CD4-positive, CD25-positive, alpha-beta regulatory T cell (primary cell): Measurements from ENCODE around the gene NXPH4. TPM values are rescaled to one million over a fixed set of nuclear protein-coding genes. Genes with fewer than 3 reads are reported as not detected.
A peak's percentile ranks its signal among the peaks of the same experiment; 100 is the strongest.

ENCODE experiments used
- ATAC-seq, 2 donors: fragments of 150-1000 bp; cut with Tn5 transposase; one replicate each; pipeline ENCODE4 v1.10.0; 2021; ENCODE audit warnings: low read depth in 2 of 2, moderate number of reproducible peaks in 2 of 2, moderate library complexity in 1 of 2
- DNase-seq, 3 donors: peaks; one replicate each; pipeline versions ENCODE4 v3.0.0 to v3.0.0-alpha.2; 2012 to 2022; ENCODE audit warnings: mixed read lengths in 1 of 3
- H3K27ac ChIP-seq: one replicate; pipeline ENCODE4 v1.7.0; 2013; ENCODE audit warnings: mild to moderate bottlenecking, low read length; ENCODE audit not compliant: insufficient read depth, poor library complexity, severe bottlenecking
- H3K27me3 ChIP-seq: one replicate; pipeline ENCODE4 v1.7.0; 2013; ENCODE audit warnings: low read length; ENCODE audit not compliant: control insufficient read depth, insufficient read depth
- H3K36me3 ChIP-seq: one replicate; pipeline ENCODE4 v1.7.0; 2013; ENCODE audit warnings: mild to moderate bottlenecking, low read length, moderate library complexity; ENCODE audit not compliant: control insufficient read depth, insufficient read depth
- H3K4me1 ChIP-seq: 2 replicates; pipeline ENCODE4 v1.7.0; 2013; ENCODE audit warnings: mild to moderate bottlenecking, low read length; ENCODE audit not compliant: insufficient read depth, control insufficient read depth, poor library complexity, severe bottlenecking
- H3K4me3 ChIP-seq: one replicate; pipeline ENCODE4 v1.7.0; 2013; ENCODE audit warnings: low read depth, mild to moderate bottlenecking, low read length, moderate library complexity
- H3K9me3 ChIP-seq, 2 experiments: 1 replicate in 1 of 2; 2 replicates in 1 of 2; pipeline ENCODE4 v1.7.0; 2013; ENCODE audit warnings: low read length in 2 of 2, mild to moderate bottlenecking in 1 of 2, moderate library complexity in 1 of 2; ENCODE audit not compliant: control insufficient read depth in 2 of 2
- H3K27ac Mint-ChIP-seq, 3 donors: one replicate each; pipeline ENCODE4 v1.8.0; 2020 to 2022; ENCODE audit warnings: mild to moderate bottlenecking in 3 of 3, mixed read lengths in 3 of 3, moderate library complexity in 2 of 3
- H3K27me3 Mint-ChIP-seq: one replicate; pipeline ENCODE4 v1.8.0; 2022; ENCODE audit warnings: mild to moderate bottlenecking, mixed read lengths
- H3K36me3 Mint-ChIP-seq: one replicate; pipeline ENCODE4 v1.8.0; 2020; ENCODE audit warnings: mixed read lengths
- H3K4me1 Mint-ChIP-seq, 4 donors: one replicate each; pipeline ENCODE4 v1.8.0; 2020 to 2022; ENCODE audit warnings: mixed read lengths in 4 of 4, mild to moderate bottlenecking in 1 of 4
- H3K4me3 Mint-ChIP-seq, 4 donors: one replicate each; pipeline ENCODE4 v1.8.0; 2020 to 2022; ENCODE audit warnings: mild to moderate bottlenecking in 4 of 4, mixed read lengths in 4 of 4, moderate library complexity in 3 of 4
- H3K9me3 Mint-ChIP-seq, 7 donors: one replicate each; pipeline ENCODE4 v1.8.0; 2020 to 2022; ENCODE audit warnings: mixed read lengths in 7 of 7, mild to moderate bottlenecking in 3 of 7, moderate library complexity in 2 of 7
- polyA plus RNA-seq, 4 donors: library from polyadenylated mRNA; unstranded; fragments of 300-500 nt; fragmentation: Illumina TruSeq; gene quantifications; one replicate each; pipeline ENCODE4 v1.2.3, GENCODE V29; 2021
- total RNA-seq: library from RNA; stranded (reverse); gene quantifications from one replicate; pipeline ENCODE4 v1.2.3, GENCODE V29; 2022

The NXPH4 gene
- total RNA-seq: 0.49 TPM
- polyA plus RNA-seq: under 1 TPM in 3 of 4 donors, not detected in 1; 0.09 to 0.46 (median 0.11) TPM

GRCh38 chr12:57216014-57216911 is at the start of gene NXPH4:
TSS of gene NXPH4 (plus strand) at chr12:57216794. CDS start at chr12:57216970, 176 bp downstream.
- H3K4me1 Mint-ChIP-seq: peaks cover 4 to 61% (median 39%) of the 10 kb centered on the region in 4 donors
- Histone ChIP-seq H3K36me3 (no peaks in the 10 kb centered on the region), H3K27me3 (peaks cover 44% of the 10 kb centered on the region), H3K27ac (no peak within 1 kb of the TSS), H3K9me3 (no peaks in the 10 kb centered on the region), H3K4me3 (peak within 1 kb of the TSS; percentile 0), H3K4me1 (peaks cover 46% of the 10 kb centered on the region)
- DNase-seq: peak; percentile 34 to 66 (median 35)
- peak within 1 kb of the TSS; percentile 83 to 90 (median 85) for H3K4me3 Mint-ChIP-seq
- H3K27ac Mint-ChIP-seq: peak within 1 kb of the TSS in 1 of 3 donors; percentile 77
- H3K27me3 Mint-ChIP-seq: peaks cover 71% of the 10 kb centered on the region
- H3K9me3 Mint-ChIP-seq: peaks cover 0 to 3% (median 0%) of the 10 kb centered on the region in 7 donors
- peaks cover 3% of the 10 kb centered on the region for H3K36me3 Mint-ChIP-seq
- ATAC-seq: peak; percentile 17 to 39

GRCh38 chr12:57166971-57167371 is 49.6 kb upstream of the NXPH4 start:
- H3K4me1 ChIP-seq: no peaks in the 10 kb centered on the region
- Mint-ChIP-seq H3K27ac (no peak overlapping the region), H3K4me1 (no peaks in the 10 kb centered on the region), H3K36me3 (no peaks in the 10 kb centered on the region), H3K27me3 (no peaks in the 10 kb centered on the region), H3K4me3 (no peak overlapping the region), H3K9me3 (peaks cover 0 to 2% (median 0%) of the 10 kb centered on the region in 7 donors)
- H3K27ac ChIP-seq: no peak overlapping the region
- ATAC-seq: no peak
- H3K4me3 ChIP-seq: no peak overlapping the region
- no peaks in the 10 kb centered on the region for H3K27me3 ChIP-seq
- no peaks in the 10 kb centered on the region for H3K9me3 ChIP-seq
- H3K36me3 ChIP-seq: no peaks in the 10 kb centered on the region
- DNase-seq: no peak

- H3K9me3 Mint-ChIP-seq: peaks cover 0 to 2% (median 0%) of the 10 kb centered on the region in 7 donors
- Histone ChIP-seq H3K4me3 (no peak overlapping the region), H3K36me3 (no peaks in the 10 kb centered on the region), H3K27ac (no peak overlapping the region), H3K4me1 (no peaks in the 10 kb centered on the region), H3K27me3 (no peaks in the 10 kb centered on the region), H3K9me3 (no peaks in the 10 kb centered on the region)
- ATAC-seq (no peak), DNase-seq (no peak)
- H3K27ac Mint-ChIP-seq: no peak overlapping the region
- H3K4me1 Mint-ChIP-seq: no peaks in the 10 kb centered on the region
- no peak overlapping the region for H3K4me3 Mint-ChIP-seq
- H3K36me3 Mint-ChIP-seq: no peaks in the 10 kb centered on the region
- H3K27me3 Mint-ChIP-seq: peaks cover 6% of the 10 kb centered on the region
These were observed 48.5 kb upstream of the NXPH4 start for GRCh38 chr12:57168058-57168457.

GRCh38 chr12:57169046-57169795 is 47.4 kb upstream of the NXPH4 start:
- no peak for ATAC-seq
- Mint-ChIP-seq H3K36me3 (no peaks in the 10 kb centered on the region), H3K27me3 (peaks cover 6% of the 10 kb centered on the region), H3K4me3 (no peak overlapping the region), H3K9me3 (peaks cover 0 to 2% (median 0%) of the 10 kb centered on the region in 7 donors), H3K27ac (no peak overlapping the region), H3K4me1 (no peaks in the 10 kb centered on the region)
- no peaks in the 10 kb centered on the region for H3K4me1 ChIP-seq
- H3K27ac ChIP-seq: no peak overlapping the region
- no peaks in the 10 kb centered on the region for H3K9me3 ChIP-seq
- H3K36me3 ChIP-seq: no peaks in the 10 kb centered on the region
- H3K27me3 ChIP-seq: no peaks in the 10 kb centered on the region
- no peak for DNase-seq
- H3K4me3 ChIP-seq: no peak overlapping the region

GRCh38 chr12:57169969-57170368 is 46.6 kb upstream of the NXPH4 start:
- H3K36me3 Mint-ChIP-seq: no peaks in the 10 kb centered on the region
- DNase-seq (no peak), ATAC-seq (no peak)
- Histone ChIP-seq H3K36me3 (no peaks in the 10 kb centered on the region), H3K4me3 (no peak overlapping the region), H3K27me3 (no peaks in the 10 kb centered on the region), H3K9me3 (no peaks in the 10 kb centered on the region), H3K27ac (no peak overlapping the region), H3K4me1 (no peaks in the 10 kb centered on the region)
- H3K9me3 Mint-ChIP-seq: peaks cover 0 to under 1% (median 0%) of the 10 kb centered on the region in 7 donors
- no peak overlapping the region for H3K4me3 Mint-ChIP-seq
- H3K27ac Mint-ChIP-seq: peak overlapping the region in 1 of 3 donors; percentile 6
- peaks cover 6% of the 10 kb centered on the region for H3K27me3 Mint-ChIP-seq
- H3K4me1 Mint-ChIP-seq: no peaks in the 10 kb centered on the region

- H3K36me3 Mint-ChIP-seq: no peaks in the 10 kb centered on the region
These were observed 46.2 kb upstream of the NXPH4 start for GRCh38 chr12:57170408-57170807.

GRCh38 chr12:57170927-57171326 is 45.7 kb upstream of the NXPH4 start:
- DNase-seq (no peak), ATAC-seq (no peak)
- Mint-ChIP-seq H3K4me3 (no peak overlapping the region), H3K36me3 (no peaks in the 10 kb centered on the region), H3K27ac (peak overlapping the region in 1 of 3 donors; percentile 2), H3K27me3 (peaks cover 6% of the 10 kb centered on the region), H3K4me1 (no peaks in the 10 kb centered on the region), H3K9me3 (no peaks in the 10 kb centered on the region)
- Histone ChIP-seq H3K36me3 (no peaks in the 10 kb centered on the region), H3K4me3 (no peak overlapping the region), H3K27me3 (no peaks in the 10 kb centered on the region), H3K4me1 (no peaks in the 10 kb centered on the region), H3K27ac (no peak overlapping the region), H3K9me3 (no peaks in the 10 kb centered on the region)

More at GRCh38 chr12:57170408-57170807, 46.2 kb upstream of the NXPH4 start:
- no peak for DNase-seq
- Histone ChIP-seq H3K9me3 (no peaks in the 10 kb centered on the region), H3K27me3 (no peaks in the 10 kb centered on the region), H3K4me3 (no peak overlapping the region), H3K4me1 (no peaks in the 10 kb centered on the region), H3K27ac (no peak overlapping the region), H3K36me3 (no peaks in the 10 kb centered on the region)
- no peaks in the 10 kb centered on the region for H3K9me3 Mint-ChIP-seq
- peak overlapping the region in 1 of 3 donors; percentile 6 for H3K27ac Mint-ChIP-seq
- no peak for ATAC-seq
- no peaks in the 10 kb centered on the region for H3K4me1 Mint-ChIP-seq
- H3K27me3 Mint-ChIP-seq: peaks cover 6% of the 10 kb centered on the region
- H3K4me3 Mint-ChIP-seq: no peak overlapping the region
